ENCODE data around the gene CYP4V2. TPM values are rescaled to one million over a fixed set of nuclear protein-coding genes. Genes with fewer than 3 reads are reported as not detected.

Gene CYP4V2
- total and polyA plus RNA-seq, 2 experiments from 2014 or later = 1.5 to 3.1 TPM

DNA sequence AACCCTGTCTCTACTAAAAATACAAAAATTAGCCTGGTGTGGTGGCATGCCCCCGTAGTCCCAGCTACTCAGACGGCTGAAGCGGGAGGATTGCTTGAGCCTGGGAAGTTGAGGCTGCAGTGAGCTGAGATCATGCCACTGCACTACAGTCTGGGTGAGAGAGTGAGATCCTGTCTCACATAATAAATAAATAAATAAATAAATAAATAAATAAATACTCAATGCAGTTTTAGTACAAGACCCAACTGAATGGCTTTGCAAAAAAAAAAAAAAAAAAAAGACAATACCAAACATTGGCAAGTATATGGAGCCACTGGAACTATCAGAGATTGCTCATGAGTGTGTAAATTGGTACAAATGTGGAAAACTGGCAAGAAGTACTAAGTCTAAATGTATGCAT is 3.3 kb upstream of the CYP4V2 start:
- peaks cover 27% of the 10 kb centered on the region for H3K4me1 Mint-ChIP-seq
- Histone ChIP-seq H2AFZ (no peak overlapping the region), H3K27ac (ENCODE audit: low read depth) (no peak overlapping the region), H3F3A (replicated peaks; ENCODE audit: low read depth) (peaks cover 4% of the 10 kb centered on the region; the same call in 1 of the 2 replicates), H3K27me3 (ENCODE audit: insufficient read depth) (no peaks in the 10 kb centered on the region), H3K36me3 (ENCODE audit: insufficient read depth) (no peaks in the 10 kb centered on the region), H3K79me2 (replicated peaks; ENCODE audit: insufficient read depth) (no peaks in the 10 kb centered on the region; the same call in 1 of the 2 replicates), H4K20me1 (replicated peaks; ENCODE audit: insufficient read depth) (no peaks in the 10 kb centered on the region), H3K4me2 (no peak overlapping the region), H3K9me2 (ENCODE audit: insufficient read depth) (no peaks in the 10 kb centered on the region), H3K4me1 (ENCODE audit: insufficient read depth) (peaks cover 21% of the 10 kb centered on the region), H3K4me3 (no peak overlapping the region)
- no peak for TF ChIP-seq CTCF (conservative IDR thresholded peaks at IDR 0.05; ENCODE audit: low read depth in 2 of 2)
- TF ChIP-seq CREB1 (CRISPR knock-in tag; IDR thresholded peaks at IDR 0.05; ENCODE audit: low read depth) = no peak
- H3K9me3 Mint-ChIP-seq = peaks cover 6% of the 10 kb centered on the region
- ATAC-seq = no peak
- DNase-seq (ENCODE audit: low spot score) = no peak
- no peak overlapping the region for H3K27ac Mint-ChIP-seq
- peaks cover 9% of the 10 kb centered on the region for H3K36me3 Mint-ChIP-seq (ENCODE audit: low read depth)
- H3K4me3 Mint-ChIP-seq = no peak overlapping the region
- H3K27me3 Mint-ChIP-seq (ENCODE audit: insufficient read depth, low read depth, poor library complexity) = peaks cover 3% of the 10 kb centered on the region

DNA sequence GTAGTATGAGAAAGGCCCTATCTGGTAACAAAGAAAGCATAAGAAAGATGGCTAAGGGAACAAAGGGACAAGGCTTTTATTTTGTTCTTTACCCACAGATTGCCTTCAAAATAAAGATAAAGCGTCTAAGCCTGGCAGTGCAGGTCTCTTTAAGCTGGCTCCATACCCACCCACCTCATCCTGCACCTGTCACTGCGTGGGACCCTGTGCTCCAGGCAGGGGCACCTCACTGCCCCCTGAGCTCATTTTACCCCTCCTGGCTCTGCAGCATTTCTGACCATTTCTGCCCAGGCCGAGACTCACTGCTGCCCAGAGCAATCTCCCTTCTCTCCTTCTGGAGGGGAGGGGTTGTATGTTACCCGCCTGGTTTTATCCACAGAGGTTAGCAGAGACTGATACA is 1.7 kb upstream of the CYP4V2 start:
- no peak overlapping the region for H3K27ac ChIP-seq (ENCODE audit: low read depth)
- DNase-seq (ENCODE audit: low spot score) = peak; percentile 2
- H3K4me3 ChIP-seq = peak overlapping the region; percentile 77
- H3K9me2 ChIP-seq (ENCODE audit: insufficient read depth) = no peaks in the 10 kb centered on the region
- H3K36me3 Mint-ChIP-seq (ENCODE audit: low read depth) = peaks cover 8% of the 10 kb centered on the region
- peak overlapping the region; percentile 78 for H3K4me2 ChIP-seq
- peaks cover 21% of the 10 kb centered on the region for H3K4me1 ChIP-seq (ENCODE audit: insufficient read depth)
- peak overlapping the region; percentile 81; the same call in 2 of the 3 replicates for H3K4me3 Mint-ChIP-seq
- peaks cover 4% of the 10 kb centered on the region; the same call in 1 of the 2 replicates for H3F3A ChIP-seq (replicated peaks; ENCODE audit: low read depth)
- no peak overlapping the region for H2AFZ ChIP-seq
- no peaks in the 10 kb centered on the region; the same call in 1 of the 2 replicates for H3K79me2 ChIP-seq (replicated peaks; ENCODE audit: insufficient read depth)
- no peaks in the 10 kb centered on the region for H3K36me3 ChIP-seq (ENCODE audit: insufficient read depth)
- H3K27me3 Mint-ChIP-seq (ENCODE audit: insufficient read depth, low read depth, poor library complexity) = peaks cover 3% of the 10 kb centered on the region
- H3K4me1 Mint-ChIP-seq = peaks cover 34% of the 10 kb centered on the region
- no peak for ATAC-seq
- no peaks in the 10 kb centered on the region for H3K27me3 ChIP-seq (ENCODE audit: insufficient read depth)
- peaks cover 5% of the 10 kb centered on the region for H3K9me3 Mint-ChIP-seq
- no peaks in the 10 kb centered on the region for H4K20me1 ChIP-seq (replicated peaks; ENCODE audit: insufficient read depth)
- H3K27ac Mint-ChIP-seq = no peak overlapping the region
- TF ChIP-seq ZNF331 (CRISPR knock-in tag; IDR thresholded peaks at IDR 0.05; ENCODE audit: low read depth) (no peak), POLR2AphosphoS5 (IDR thresholded peaks at IDR 0.05; ENCODE audit: low read depth) (no peak), CREB1 (CRISPR knock-in tag; IDR thresholded peaks at IDR 0.05; ENCODE audit: low read depth) (no peak), EZH2phosphoT487 (IDR thresholded peaks at IDR 0.05; ENCODE audit: unreplicated experiment) (no peak), CTCF (conservative IDR thresholded peaks at IDR 0.05; ENCODE audit: low read depth in 2 of 2) (no peak), STAT1 (IDR thresholded peaks at IDR 0.05; ENCODE audit: unreplicated experiment) (no peak), JUNB (IDR thresholded peaks at IDR 0.05; ENCODE audit: unreplicated experiment) (no peak), NANOG (IDR thresholded peaks at IDR 0.05; ENCODE audit: borderline replicate concordance) (no peak), ZNF114 (CRISPR knock-in tag; IDR thresholded peaks at IDR 0.05) (no peak), EZH2 (IDR thresholded peaks at IDR 0.05; ENCODE audit: low read depth, unreplicated experiment) (no peak), REST (IDR thresholded peaks at IDR 0.05; ENCODE audit: unreplicated experiment) (no peak)
- TF ChIP-seq, protein P1, sequence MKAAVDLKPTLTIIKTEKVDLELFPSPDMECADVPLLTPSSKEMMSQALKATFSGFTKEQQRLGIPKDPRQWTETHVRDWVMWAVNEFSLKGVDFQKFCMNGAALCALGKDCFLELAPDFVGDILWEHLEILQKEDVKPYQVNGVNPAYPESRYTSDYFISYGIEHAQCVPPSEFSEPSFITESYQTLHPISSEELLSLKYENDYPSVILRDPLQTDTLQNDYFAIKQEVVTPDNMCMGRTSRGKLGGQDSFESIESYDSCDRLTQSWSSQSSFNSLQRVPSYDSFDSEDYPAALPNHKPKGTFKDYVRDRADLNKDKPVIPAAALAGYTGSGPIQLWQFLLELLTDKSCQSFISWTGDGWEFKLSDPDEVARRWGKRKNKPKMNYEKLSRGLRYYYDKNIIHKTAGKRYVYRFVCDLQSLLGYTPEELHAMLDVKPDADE (IDR thresholded peaks at IDR 0.05) = no peak
